GM12878 (cell line): ENCODE measurements around the gene WNT5A. TPM values are rescaled to one million over a fixed set of nuclear protein-coding genes. Genes with fewer than 3 reads are reported as not detected.

ENCODE experiments used
- ATAC-seq: fragments of 200-7000 bp; cut with Tn5 transposase; 3 replicates; pipeline ENCODE4 v1.9.1; 2020; ENCODE audit warnings: mild to moderate bottlenecking, moderate library complexity
- BruUV-seq: library from RNA; stranded (reverse); fragments of 400-500 nt; replicated peaks from 2 replicates; lab custom pipeline; 2021; lab: Mats Ljungman, UMichigan
- CTCF ChIA-PET: fragments of 300-600 bp; sonication (Branson Sonifier 250); formaldehyde crosslinking; extraction: SDS; loops from one replicate; lab custom pipeline; 2021; ENCODE audit warnings: inconsistent platforms; lab: Yijun Ruan, JAX
- POLR2A ChIA-PET: fragments of 350-600 bp; formaldehyde crosslinking; extraction: SDS; loops from one replicate; lab custom pipeline; 2021; ENCODE audit warnings: inconsistent platforms; lab: Charles Lee
- RAD21 ChIA-PET: fragments of 300-600 bp; sonication (Branson Sonifier 250); formaldehyde crosslinking; loops from one replicate; lab custom pipeline; 2023; ENCODE audit warnings: antibody characterized with exemption; ENCODE audit not compliant: unreplicated experiment; lab: Charles Lee
- SMC1A ChIA-PET: fragments of 300-600 bp; sonication (Branson Sonifier 250); formaldehyde crosslinking; loops from one replicate; lab custom pipeline; 2023; ENCODE audit not compliant: unreplicated experiment, uncharacterized antibody; lab: Charles Lee
- DNase-seq: peaks from one replicate; pipeline ENCODE4 v3.0.0-alpha.2; 2011; ENCODE audit warnings: low read depth, low spot score
- FAIRE-seq: peaks from 3 replicates; lab custom pipeline; 2011; peaks lifted over from hg19 to GRCh38; lab: Jason Lieb, UNC
- H2AFZ ChIP-seq: 2 replicates; pipeline ENCODE4 v1.6.0; 2011; ENCODE audit warnings: low read depth, low read length, control low read depth; ENCODE audit not compliant: control insufficient read depth
- H3K27ac ChIP-seq: 2 replicates; pipeline ENCODE4 v1.5.1; 2011; ENCODE audit warnings: control low read depth; ENCODE audit not compliant: control insufficient read depth, insufficient read depth
- H3K27me3 ChIP-seq, 2 experiments: replicated peaks in 1 of 2; 2 replicates each; pipeline versions ENCODE4 v1.6.0 to v1.6.1; 2011; ENCODE audit warnings: low read length in 1 of 2; ENCODE audit not compliant: control insufficient read depth in 2 of 2, insufficient read depth in 2 of 2
- H3K36me3 ChIP-seq, 2 experiments: 2 replicates each; pipeline ENCODE4 v1.5.1; 2011; ENCODE audit warnings: low read length in 1 of 2; ENCODE audit not compliant: control insufficient read depth in 2 of 2, insufficient read depth in 2 of 2
- H3K4me1 ChIP-seq: 2 replicates; pipeline ENCODE4 v1.6.1; 2011; ENCODE audit warnings: mild to moderate bottlenecking, low read length, moderate library complexity, mixed read lengths; ENCODE audit not compliant: control insufficient read depth, insufficient read depth
- H3K4me2 ChIP-seq: 2 replicates; pipeline ENCODE4 v1.6.0; 2011; ENCODE audit warnings: control low read depth; ENCODE audit not compliant: control insufficient read depth, insufficient read depth
- H3K4me3 ChIP-seq: fragments of 200-600 bp; sonication (generic); 2 replicates; pipeline ENCODE4 v1.5.1; 2016
- H3K79me2 ChIP-seq: 2 replicates; pipeline ENCODE4 v1.6.0; 2011; ENCODE audit warnings: low read length; ENCODE audit not compliant: control insufficient read depth, insufficient read depth
- H3K9ac ChIP-seq: 2 replicates; pipeline ENCODE4 v1.8.0; 2011; ENCODE audit warnings: low read length, control low read depth, mixed read lengths; ENCODE audit not compliant: control insufficient read depth, insufficient read depth
- H3K9me3 ChIP-seq: replicated peaks from 3 replicates; pipeline ENCODE4 v1.5.1; 2011; ENCODE audit warnings: mild to moderate bottlenecking, low read length; ENCODE audit not compliant: control insufficient read depth, insufficient read depth
- H4K20me1 ChIP-seq: 2 replicates; pipeline ENCODE4 v1.6.0; 2011; ENCODE audit not compliant: control insufficient read depth, insufficient read depth
- BHLHE40 ChIP-seq, 2 experiments: fragments of 450-650 bp in 1 of 2; IDR thresholded peaks; 2 replicates each; pipeline ENCODE4 v1.6.1; 2011 to 2017; ENCODE audit warnings: low read depth in 2 of 2, borderline replicate concordance in 1 of 2, improper control_type of control experiment in 1 of 2, low read length in 1 of 2, mild to moderate bottlenecking in 1 of 2
- CEBPB ChIP-seq, 2 experiments: fragments of 150-350 bp in 1 of 2; IDR thresholded peaks; 2 replicates each; pipeline ENCODE4 v1.6.1; 2012 to 2014; ENCODE audit warnings: low read depth in 2 of 2, low read length in 2 of 2, borderline replicate concordance in 1 of 2, inconsistent platforms in 1 of 2
- CREB1 ChIP-seq: IDR thresholded peaks from 2 replicates; pipeline ENCODE4 v1.6.1; 2012; ENCODE audit warnings: low read depth, mild to moderate bottlenecking, inconsistent platforms
- EED ChIP-seq: sonication (generic); IDR thresholded peaks from 2 replicates; pipeline ENCODE4 v1.6.1; 2016; ENCODE audit warnings: antibody characterized with exemption, low read depth
- HDGF ChIP-seq: fragments of 450-650 bp; IDR thresholded peaks from 2 replicates; pipeline ENCODE4 v1.6.1; 2016; ENCODE audit warnings: antibody characterized with exemption
- POLR2A ChIP-seq: IDR thresholded peaks from 2 replicates; pipeline ENCODE4 v1.6.1; 2011; ENCODE audit warnings: low read depth, mild to moderate bottlenecking, low read length
- POU2F2 ChIP-seq: IDR thresholded peaks from 3 replicates; pipeline ENCODE4 v1.6.1; 2011; ENCODE audit warnings: low read depth, mild to moderate bottlenecking, low read length, borderline replicate concordance
- SMC3 ChIP-seq: IDR thresholded peaks from 2 replicates; pipeline ENCODE4 v1.6.1; 2011; ENCODE audit warnings: low read length, improper control_type of control experiment, borderline replicate concordance
- SREBF2 ChIP-seq: IDR thresholded peaks from 2 replicates; pipeline ENCODE4 v1.6.1; 2012; ENCODE audit warnings: mild to moderate bottlenecking, low read length
- ZNF217 ChIP-seq: fragments of 450-650 bp; IDR thresholded peaks from 2 replicates; pipeline ENCODE4 v1.6.1; 2017; ENCODE audit warnings: antibody characterized with exemption, mild to moderate bottlenecking
- whole genome bisulfite sequencing: methylation state at CpG from one replicate; pipeline ENCODE4 v1.1.6; 2016; ENCODE audit warnings: low lambda C conversion rate; ENCODE audit not compliant: insufficient replicate concordance, insufficient coverage; ENCODE audit errors: missing lambda C conversion rate; 5-methylcytosine and 5-hydroxymethylcytosine counted together
- in situ Hi-C: fragments of 300-500 bp; cut with MboI; formaldehyde crosslinking; loops from 9 replicates; pipeline ENCODE4 v1.14.3; 2018; ENCODE audit warnings: mixed read lengths
- intact Hi-C: fragments of 100-400 bp; cut with micrococcal nuclease; formaldehyde crosslinking; loops from one replicate; pipeline ENCODE4 v1.14.2; 2022; ENCODE audit not compliant: unreplicated experiment
- polyA plus RNA-seq, 11 experiments: library from polyadenylated mRNA; depleted of rRNA in 4 of 11; unstranded in 6 of 11; stranded (reverse) in 5 of 11; fragments of >200 nt; fragmentation: Nextera tagmentation in 4 of 11; fragmentation: Illumina TruSeq in 1 of 11; extraction: Ambion mirVana in 4 of 11; extraction: Trizol in 1 of 11; gene quantifications; 1 replicate in 1 of 11; 2 replicates in 10 of 11; pipeline versions ENCODE4 v1.2.1 to v1.2.3, GENCODE V29; 2011 to 2016; ENCODE audit warnings: inconsistent platforms in 2 of 11, missing spikeins in 2 of 11, low read depth in 1 of 11
- total RNA-seq, 4 experiments: library from RNA; depleted of rRNA in 3 of 4; stranded (reverse); fragments of >200 nt in 3 of 4; fragmentation: Illumina TruSeq in 1 of 4; extraction: Trizol in 1 of 4; gene quantifications; 2 replicates each; pipeline versions ENCODE4 v1.2.1 to v1.2.3, GENCODE V29; 2013 to 2021
- TF ChIP-seq, protein P1 (sequence below): fragments of 150-350 bp; IDR thresholded peaks from 2 replicates; pipeline ENCODE4 v1.6.1; 2014; ENCODE audit warnings: mild to moderate bottlenecking, low read depth, low read length

Gene WNT5A
- total and polyA plus RNA-seq, 10 of the 15 experiments (the other 5 are each of a cell fraction or from before 2014, with no cell fraction given) = 0.06 to 2.8 (median 0.39) TPM

DNA sequence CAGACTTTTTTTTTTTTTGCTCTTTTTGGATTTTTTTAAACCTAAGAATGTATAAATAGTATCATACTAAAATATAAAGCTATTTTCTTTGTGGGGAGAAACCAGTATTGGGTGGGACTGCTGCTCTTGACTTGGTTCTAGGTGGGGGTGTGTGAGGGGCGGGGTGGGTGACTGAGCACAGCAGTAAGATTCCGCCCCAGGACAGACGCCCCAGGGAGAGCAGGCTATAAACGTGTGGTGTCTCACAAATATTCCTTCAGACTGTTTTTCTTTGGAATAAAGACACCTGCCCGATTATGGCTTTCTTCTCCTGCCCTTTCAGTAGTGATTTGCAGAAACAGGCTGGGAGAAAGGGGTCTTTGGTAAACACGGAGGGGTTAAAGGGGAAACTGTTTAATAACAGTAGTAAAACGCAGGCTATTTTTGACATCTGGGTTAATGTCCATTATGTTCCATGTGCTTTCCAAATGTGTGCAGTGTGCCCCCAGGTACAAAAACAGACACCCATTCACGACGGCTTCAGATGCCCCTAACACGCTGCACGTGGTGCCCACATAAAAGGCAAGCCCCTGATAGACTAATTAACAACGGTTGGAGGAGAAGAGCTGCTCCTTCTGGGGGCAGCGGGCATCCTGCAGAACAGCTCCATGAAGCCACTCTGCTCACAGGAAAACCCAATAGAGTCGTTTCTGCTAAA lies 28.6 kb upstream of the WNT5A start:
- Histone ChIP-seq H3K79me2 (no peaks in the 10 kb centered on the region), H3K4me2 (no peak overlapping the region), H3K27me3 (peaks cover 0 to 2% of the 10 kb centered on the region in 2 experiments; a peak in 1 of 4 replicates), H3K4me3 (no peak overlapping the region), H3K27ac (no peak overlapping the region)
- ChIA-PET POLR2A (interaction anchor here (0.6 kb wide), 1 partner anchor 1041 kb away, joined by 3 read pairs; no protein-coding TSS in a partner anchor), CTCF (no interaction called here)
- in situ Hi-C loops = no loop called here
- DNase-seq = no peak
- BruUV-seq = no TSS peak
- TF ChIP-seq BHLHE40 (IDR thresholded peaks at IDR 0.05; ENCODE audit: borderline replicate concordance in 1 of 2, low read depth in 2 of 2, low read length in 1 of 2) (no peak), CEBPB (IDR thresholded peaks at IDR 0.05; ENCODE audit: borderline replicate concordance in 1 of 2, low read depth in 2 of 2, low read length in 2 of 2) (no peak), SMC3 (no peak), EED (no peak), ZNF217 (no peak), CREB1 (no peak), SREBF2 (no peak), POU2F2 (no peak), POLR2A (no peak), HDGF (no peak)
- TF ChIP-seq, protein P1, sequence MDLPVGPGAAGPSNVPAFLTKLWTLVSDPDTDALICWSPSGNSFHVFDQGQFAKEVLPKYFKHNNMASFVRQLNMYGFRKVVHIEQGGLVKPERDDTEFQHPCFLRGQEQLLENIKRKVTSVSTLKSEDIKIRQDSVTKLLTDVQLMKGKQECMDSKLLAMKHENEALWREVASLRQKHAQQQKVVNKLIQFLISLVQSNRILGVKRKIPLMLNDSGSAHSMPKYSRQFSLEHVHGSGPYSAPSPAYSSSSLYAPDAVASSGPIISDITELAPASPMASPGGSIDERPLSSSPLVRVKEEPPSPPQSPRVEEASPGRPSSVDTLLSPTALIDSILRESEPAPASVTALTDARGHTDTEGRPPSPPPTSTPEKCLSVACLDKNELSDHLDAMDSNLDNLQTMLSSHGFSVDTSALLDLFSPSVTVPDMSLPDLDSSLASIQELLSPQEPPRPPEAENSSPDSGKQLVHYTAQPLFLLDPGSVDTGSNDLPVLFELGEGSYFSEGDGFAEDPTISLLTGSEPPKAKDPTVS = no peak
- TF ChIP-seq, all 136 proteins: peak for 0
- Histone ChIP-seq H3K4me1 (no peaks in the 10 kb centered on the region), H3K9me3 (no peaks in the 10 kb centered on the region), H4K20me1 (no peaks in the 10 kb centered on the region), H3K9ac (no peak overlapping the region), H3K36me3 (no peaks in the 10 kb centered on the region), H2AFZ (no peak overlapping the region)
- SMC1A ChIA-PET = interaction anchor here (1.0 to 1.3 kb wide), 3 partner anchors 10 to 145 kb away, joined by 3 read pairs; no protein-coding TSS in a partner anchor
- RAD21 ChIA-PET = no interaction called here
- 22% methylated on average over 14 of the region's 14 CpGs for WGBS
- intact Hi-C loops = no loop called here
- ATAC-seq (no peak), FAIRE-seq (no peak)
